PC-9 (cell line): ENCODE measurements around the gene DRD4.

Experiments
- CTCF ChIP-seq: fragments of 200-600 bp; sonication (generic); conservative IDR thresholded peaks from 2 replicates; pipeline ENCODE4 v1.6.1; 2017; ENCODE audit warnings: mixed run types, antibody characterized with exemption, mild to moderate bottlenecking, moderate library complexity
- EZH2 ChIP-seq: fragments of 200-600 bp; sonication (generic); IDR thresholded peaks from 2 replicates; pipeline ENCODE4 v1.8.0; 2017; ENCODE audit warnings: antibody characterized with exemption, low read depth

- TF ChIP-seq CTCF, result no peak
- no peak for TF ChIP-seq EZH2
Observed at GRCh38 chr11:620935-621814, 15.9 kb upstream of the DRD4 start.
